Adrenal gland (tissue), 12 donors: ENCODE data around the gene ANKRD28. TPM values are rescaled to one million over a fixed set of nuclear protein-coding genes. Genes with fewer than 3 reads are reported as not detected.
"Not testable (repeated sequence)": the region's sequence is repeated elsewhere in the genome, so short reads cannot be mapped to it uniquely, and the experiment has no call there.

Source experiments
- DNase-seq, 7 donors: peaks; one replicate each; pipeline ENCODE4 v3.0.0-alpha.2; 2019 to 2020
- H3K27ac ChIP-seq, 5 donors: fragments of 200-600 bp; sonication (generic) in 4 of 5; 1 replicate in 3 of 5; 2 replicates in 2 of 5; pipeline versions ENCODE4 v1.5.1 to v1.8.0; 2016 to 2020; ENCODE audit warnings: mild to moderate bottlenecking in 1 of 5
- H3K27me3 ChIP-seq: fragments of 200-600 bp; 2 replicates; pipeline ENCODE4 v1.8.0; 2021
- H3K36me3 ChIP-seq, 2 donors: fragments of 200-600 bp; replicated peaks in 1 of 2; 1 replicate in 1 of 2; 2 replicates in 1 of 2; pipeline versions ENCODE4 v1.5.1 to v1.8.0; 2018 to 2022
- H3K4me1 ChIP-seq, 2 donors: fragments of 200-600 bp; replicated peaks in 1 of 2; 1 replicate in 1 of 2; 2 replicates in 1 of 2; pipeline versions ENCODE4 v1.5.1 to v1.8.0; 2018 to 2021
- H3K4me3 ChIP-seq, 4 donors: fragments of 200-600 bp; sonication (generic) in 3 of 4; one replicate each; pipeline ENCODE4 v1.5.1; 2016 to 2018
- H3K9me3 ChIP-seq, 3 donors: fragments of 200-600 bp; sonication (generic) in 1 of 3; replicated peaks in 1 of 3; 1 replicate in 2 of 3; 2 replicates in 1 of 3; pipeline versions ENCODE4 v1.5.1 to v1.8.0; 2016 to 2021
- CTCF ChIP-seq, 6 experiments: fragments of 450-650 bp in 4 of 6; fragments of 200-600 bp in 2 of 6; sonication (generic) in 1 of 6; IDR thresholded peaks; 1 replicate in 5 of 6; 2 replicates in 1 of 6; pipeline versions ENCODE4 v1.5.1 to v1.8.0; 2016 to 2021; ENCODE audit warnings: antibody characterized with exemption in 6 of 6, mild to moderate bottlenecking in 2 of 6, moderate library complexity in 1 of 6
- POLR2A ChIP-seq, 2 donors: fragments of 450-650 bp; IDR thresholded peaks; one replicate each; pipeline ENCODE4 v1.6.1; 2017; ENCODE audit warnings: antibody characterized with exemption in 2 of 2, mild to moderate bottlenecking in 2 of 2, moderate library complexity in 1 of 2
- WGBS, 4 donors: extraction: QIAGEN DNeasy Blood & Tissue Kit in 2 of 4; methylation state at CpG; one replicate each; pipeline versions ENCODE4 v1.1.5 to v1.1.7; 2013 to 2017; 5-methylcytosine and 5-hydroxymethylcytosine counted together
- intact Hi-C, 2 donors: fragments of 100-400 bp; cut with DNase I; formaldehyde crosslinking; loops; one replicate each; pipeline versions ENCODE4 v1.14.1 to v1.15.0; 2022 to 2023
- polyA plus RNA-seq, 3 donors: library from polyadenylated mRNA; stranded (reverse); fragments of 200-250 nt in 2 of 3; fragments of 350-450 nt in 1 of 3; fragmentation: Illumina TruSeq in 1 of 3; extraction: RNeasy Lipid Tissue Mini Kit (QIAGEN cat#74804) in 1 of 3; gene quantifications; one replicate each; pipeline ENCODE4 v1.2.3, GENCODE V29; 2013 to 2014
- total RNA-seq, 9 donors: library from RNA; depleted of rRNA in 4 of 9; stranded (reverse); fragments of >200 nt in 4 of 9; fragments of 120-200 nt in 1 of 9; fragmentation: NEBNext Ultra II Directional in 1 of 9; extraction: Animal tissue kit (Norgen Biotek cat#: 25700) in 1 of 9; gene quantifications; one replicate each; pipeline versions ENCODE4 v1.1.0 to v1.2.4, GENCODE V29; 2013 to 2023
- donor health status: healthy with polysubstance abuse.
- donor health status: Bipolar disorder and iron deficiency.
- donor health status: DM: yes; HTN: yes; CAD: no.
- donor health status: DM: no; HTN: no; CAD: no.
- donor health status: DM: no; HTN: no; CAD: no.
- donor health status: DM: yes; HTN: yes; CAD: no.

ANKRD28 gene
- total and polyA plus RNA-seq, 12 donors: 11.0 to 71.7 (median 34.5) TPM

DNA sequence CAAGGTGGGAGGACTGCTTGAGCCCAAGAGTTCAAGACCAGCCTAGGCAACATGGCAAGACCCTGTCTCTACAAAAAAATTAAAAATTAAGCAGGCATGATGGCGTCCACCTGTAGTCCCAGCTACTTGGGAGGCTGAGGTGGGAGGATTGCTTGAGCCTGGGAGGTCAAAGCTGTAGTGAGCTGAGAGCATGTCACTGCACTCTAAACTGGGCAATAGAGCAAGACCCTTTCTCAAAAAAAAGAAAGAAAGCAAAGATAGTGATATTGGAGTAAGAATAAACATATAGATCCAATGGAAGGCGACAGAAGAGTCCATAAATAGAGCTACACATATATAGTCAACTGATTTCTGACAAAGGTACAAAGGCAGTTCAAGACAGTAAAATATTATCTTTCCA lies 21.3 kb upstream of the ANKRD28 start:
- Histone ChIP-seq H3K36me3 (no peaks in the 10 kb centered on the region), H3K4me1 (peaks cover 0 to 9% of the 10 kb centered on the region in 2 donors), H3K27me3 (no peaks in the 10 kb centered on the region), H3K9me3 (no peaks in the 10 kb centered on the region), H3K4me3 (no peak overlapping the region), H3K27ac (no peak overlapping the region)
- 94 to 97% (median 95%) methylated on average over 2 of the region's 2 CpGs for WGBS, 4 donors
- DNase-seq: no peak
- no peak for TF ChIP-seq CTCF (IDR thresholded peaks at IDR 0.05)
- no peak for TF ChIP-seq POLR2A (IDR thresholded peaks at IDR 0.05)
- intact Hi-C loops: loop anchor here (5.0 to 10.0 kb wide), 2 partner anchors 356 to 428 kb away; partner anchors contain the start of gene GALNT15 (in 1 of the 2)

DNA sequence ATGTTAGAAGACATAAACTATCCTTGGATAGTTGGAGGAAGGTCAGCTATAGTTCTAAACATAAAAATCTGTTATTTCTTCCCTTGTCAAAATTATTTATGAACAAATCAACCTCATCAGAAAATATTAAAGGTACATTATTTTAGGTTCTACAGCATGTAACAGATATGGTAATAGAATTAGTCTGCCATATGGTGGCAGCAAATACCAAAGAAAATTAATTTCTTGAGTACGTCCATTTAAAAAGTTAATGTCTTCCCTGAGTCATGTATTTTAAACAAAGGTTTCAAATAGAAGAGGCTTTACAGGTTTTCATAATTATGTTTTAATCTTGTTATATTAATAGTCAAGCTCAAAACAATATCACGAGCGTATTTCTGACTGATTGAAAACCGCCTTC lies 17.9 kb upstream of the ANKRD28 start:
- WGBS, 4 donors: 24 to 44% (median 33%) methylated on average over 4 of the region's 4 CpGs
- no peak overlapping the region for H3K27ac ChIP-seq
- no peaks in the 10 kb centered on the region for H3K27me3 ChIP-seq
- DNase-seq: no peak
- no peaks in the 10 kb centered on the region for H3K36me3 ChIP-seq
- H3K4me3 ChIP-seq: no peak overlapping the region
- peaks cover 0 to 13% of the 10 kb centered on the region in 2 donors for H3K4me1 ChIP-seq
- peak; percentile 18 to 63 (median 54) for TF ChIP-seq CTCF (IDR thresholded peaks at IDR 0.05)
- TF ChIP-seq POLR2A (IDR thresholded peaks at IDR 0.05): no peak
- H3K9me3 ChIP-seq: no peaks in the 10 kb centered on the region
- intact Hi-C loops: loop anchor here (5.0 to 10.0 kb wide), 2 partner anchors 359 to 432 kb away; partner anchors contain the start of gene GALNT15 (in 1 of the 2)

DNA sequence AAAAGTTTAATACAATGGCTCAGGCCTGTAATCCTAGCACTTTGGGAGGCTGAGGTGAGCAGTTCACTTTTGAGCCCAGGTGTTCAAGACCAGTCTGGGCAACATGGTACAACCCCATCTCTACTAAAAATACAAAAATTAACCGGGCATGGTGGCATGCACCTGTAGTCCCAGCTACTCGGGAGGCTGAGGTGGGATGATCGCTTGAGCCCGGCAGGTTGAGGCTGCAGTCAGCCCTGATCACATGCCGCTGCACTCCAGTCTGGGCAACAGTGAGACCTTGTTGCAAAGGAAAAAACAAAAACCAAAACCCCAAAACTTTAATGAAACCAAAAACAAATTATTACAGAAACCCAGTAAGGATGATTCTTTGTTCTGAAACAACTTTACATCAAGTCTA lies 15.3 kb upstream of the ANKRD28 start:
- not testable (repeated sequence) for DNase-seq, H3K27me3 ChIP-seq, H3K9me3 ChIP-seq, H3K36me3 ChIP-seq, H3K4me3 ChIP-seq, H3K27ac ChIP-seq
- 88 to 97% (median 92%) methylated on average over 4 to 5 of the region's 5 CpGs for WGBS, 4 donors
- H3K4me1 ChIP-seq: peaks cover 0 to 13% of the 10 kb centered on the region in 2 donors
- intact Hi-C loops: loop anchor here in 1 of 2 donors (5.0 to 10.0 kb wide), 2 partner anchors 362 to 429 kb away; partner anchors contain the start of gene GALNT15

DNA sequence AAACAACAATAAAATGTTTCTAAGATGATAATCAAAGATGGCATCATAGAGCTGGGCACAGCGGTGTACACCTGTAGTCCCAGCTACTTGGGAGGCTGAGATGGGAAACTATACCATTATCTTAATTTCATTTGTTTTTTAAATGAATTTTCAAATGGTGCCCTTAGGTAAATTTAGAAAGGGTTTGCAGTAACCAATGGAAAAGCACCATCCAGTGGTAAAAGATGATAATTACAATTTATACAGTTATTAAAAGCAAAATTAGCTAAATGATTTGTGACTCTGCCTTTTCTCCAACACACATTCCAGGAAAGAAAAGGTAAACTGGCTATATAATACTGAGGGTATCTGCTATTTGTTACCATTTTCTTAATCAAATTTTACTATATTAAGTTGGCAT lies 14.4 kb upstream of the ANKRD28 start:
- intact Hi-C loops: loop anchor here in 1 of 2 donors (5.0 to 10.0 kb wide), 2 partner anchors 363 to 430 kb away; partner anchors contain the start of gene GALNT15
- DNase-seq: no peak
- H3K4me1 ChIP-seq: peaks cover 0 to 13% of the 10 kb centered on the region in 2 donors
- H3K27me3 ChIP-seq: no peaks in the 10 kb centered on the region
- H3K9me3 ChIP-seq: no peaks in the 10 kb centered on the region
- H3K4me3 ChIP-seq: no peak overlapping the region
- TF ChIP-seq POLR2A (IDR thresholded peaks at IDR 0.05) (no peak), CTCF (IDR thresholded peaks at IDR 0.05) (peak; percentile 28 to 72 (median 62))
- no peaks in the 10 kb centered on the region for H3K36me3 ChIP-seq
- 77 to 96% (median 93%) methylated on average over 1 of the region's 1 CpG for WGBS, 4 donors
- no peak overlapping the region for H3K27ac ChIP-seq

DNA sequence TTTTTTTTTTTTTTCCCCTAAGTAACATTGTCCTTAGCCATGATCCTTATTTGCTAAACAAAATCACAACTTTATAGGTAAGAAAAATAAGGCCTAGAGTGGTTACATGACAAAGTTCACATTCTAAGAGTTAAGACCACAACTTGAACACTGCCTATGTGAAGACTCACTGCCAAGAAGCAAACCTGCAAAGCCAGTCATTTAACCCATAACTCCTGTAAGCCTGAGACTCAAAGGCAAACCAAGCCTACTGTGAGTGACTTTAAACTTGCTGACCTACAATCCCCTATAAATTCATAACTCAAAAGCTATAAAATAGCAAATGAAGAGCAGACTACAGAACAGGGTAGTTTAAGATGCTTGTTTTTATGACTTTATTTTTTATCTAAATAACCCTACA lies 12.9 kb upstream of the ANKRD28 start:
- no peak overlapping the region for H3K27ac ChIP-seq

More for the DNA sequence above, 12.9 kb upstream of the ANKRD28 start:
- H3K36me3 ChIP-seq: no peaks in the 10 kb centered on the region
- no peaks in the 10 kb centered on the region for H3K27me3 ChIP-seq
- H3K9me3 ChIP-seq: no peaks in the 10 kb centered on the region
- no peak for TF ChIP-seq POLR2A (IDR thresholded peaks at IDR 0.05)
- TF ChIP-seq CTCF (IDR thresholded peaks at IDR 0.05): no peak
- no peak for DNase-seq
- intact Hi-C loops: loop anchor here in 1 of 2 donors (5.0 to 10.0 kb wide), 2 partner anchors 364 to 432 kb away; partner anchors contain the start of gene GALNT15
- H3K4me1 ChIP-seq: peaks cover 0 to 12% of the 10 kb centered on the region in 2 donors
- H3K4me3 ChIP-seq: no peak overlapping the region
